ENCODE data around the gene PDIA4.
"Not testable (repeated sequence)": the region's sequence is repeated elsewhere in the genome, so short reads cannot be mapped to it uniquely, and the experiment has no call there.

PDIA4 gene

GRCh38 chr7:149028346-149029109, at the start of gene PDIA4:
Gene PDIA4 (minus strand): TSS chr7:149028505. CDS start chr7:149028408, 97 bp downstream.
- Mint-ChIP-seq H3K36me3 (ENCODE audit: low read depth) (peaks cover 15% of the 10 kb centered on the region), H3K27me3 (ENCODE audit: low read depth) (peaks cover 12% of the 10 kb centered on the region), H3K4me3 (peak within 1 kb of the TSS; percentile 95), H3K9me3 (no peaks in the 10 kb centered on the region), H3K4me1 (ENCODE audit: low read depth) (peaks cover 36% of the 10 kb centered on the region), H3K27ac (peak within 1 kb of the TSS; percentile 89)

GRCh38 chr7:149077594-149077993, 49.3 kb upstream of the PDIA4 start:
- Mint-ChIP-seq H3K4me3 (no peak overlapping the region), H3K27me3 (ENCODE audit: low read depth) (no peaks in the 10 kb centered on the region), H3K36me3 (ENCODE audit: low read depth) (peaks cover 9% of the 10 kb centered on the region), H3K9me3 (no peaks in the 10 kb centered on the region), H3K4me1 (ENCODE audit: low read depth) (peaks cover 2% of the 10 kb centered on the region), H3K27ac (no peak overlapping the region)

- H3K4me1 Mint-ChIP-seq (ENCODE audit: low read depth) = no peaks in the 10 kb centered on the region
- peaks cover 11% of the 10 kb centered on the region for H3K36me3 Mint-ChIP-seq (ENCODE audit: low read depth)
- no peak overlapping the region for H3K4me3 Mint-ChIP-seq
- H3K27me3 Mint-ChIP-seq (ENCODE audit: low read depth) = no peaks in the 10 kb centered on the region
- no peaks in the 10 kb centered on the region for H3K9me3 Mint-ChIP-seq
- H3K27ac Mint-ChIP-seq = no peak overlapping the region
Observed at GRCh38 chr7:149075286-149075685, 47.0 kb upstream of the PDIA4 start.

GRCh38 chr7:149074116-149074885, 46.0 kb upstream of the PDIA4 start:
- H3K4me3 Mint-ChIP-seq = no peak overlapping the region
- no peak overlapping the region for H3K27ac Mint-ChIP-seq
- no peaks in the 10 kb centered on the region for H3K27me3 Mint-ChIP-seq (ENCODE audit: low read depth)
- peaks cover 13% of the 10 kb centered on the region for H3K36me3 Mint-ChIP-seq (ENCODE audit: low read depth)
- no peaks in the 10 kb centered on the region for H3K9me3 Mint-ChIP-seq
- no peaks in the 10 kb centered on the region for H3K4me1 Mint-ChIP-seq (ENCODE audit: low read depth)

GRCh38 chr7:149072438-149072775, 44.1 kb upstream of the PDIA4 start:
- peaks cover 17% of the 10 kb centered on the region for H3K36me3 Mint-ChIP-seq (ENCODE audit: low read depth)
- no peaks in the 10 kb centered on the region for H3K27me3 Mint-ChIP-seq (ENCODE audit: low read depth)
- no peak overlapping the region for H3K4me3 Mint-ChIP-seq
- H3K9me3 Mint-ChIP-seq = no peaks in the 10 kb centered on the region
- no peaks in the 10 kb centered on the region for H3K4me1 Mint-ChIP-seq (ENCODE audit: low read depth)
- H3K27ac Mint-ChIP-seq = no peak overlapping the region

GRCh38 chr7:149071641-149072437, 43.5 kb upstream of the PDIA4 start:
- peaks cover 14% of the 10 kb centered on the region for H3K36me3 Mint-ChIP-seq (ENCODE audit: low read depth)
- H3K27me3 Mint-ChIP-seq (ENCODE audit: low read depth) = no peaks in the 10 kb centered on the region
- H3K4me3 Mint-ChIP-seq = peak overlapping the region; percentile 50
- H3K9me3 Mint-ChIP-seq = no peaks in the 10 kb centered on the region
- H3K4me1 Mint-ChIP-seq (ENCODE audit: low read depth) = no peaks in the 10 kb centered on the region
- no peak overlapping the region for H3K27ac Mint-ChIP-seq

GRCh38 chr7:149071182-149071635, 42.9 kb upstream of the PDIA4 start:
- Mint-ChIP-seq H3K4me3 (no peak overlapping the region), H3K36me3 (ENCODE audit: low read depth) (peaks cover 12% of the 10 kb centered on the region), H3K4me1 (ENCODE audit: low read depth) (no peaks in the 10 kb centered on the region), H3K27ac (no peak overlapping the region), H3K27me3 (ENCODE audit: low read depth) (no peaks in the 10 kb centered on the region), H3K9me3 (no peaks in the 10 kb centered on the region)

- H3K4me1 Mint-ChIP-seq (ENCODE audit: low read depth) = no peaks in the 10 kb centered on the region
- no peak overlapping the region for H3K4me3 Mint-ChIP-seq
- peaks cover 12% of the 10 kb centered on the region for H3K36me3 Mint-ChIP-seq (ENCODE audit: low read depth)
- no peaks in the 10 kb centered on the region for H3K9me3 Mint-ChIP-seq
- no peak overlapping the region for H3K27ac Mint-ChIP-seq
- no peaks in the 10 kb centered on the region for H3K27me3 Mint-ChIP-seq (ENCODE audit: low read depth)
Observed at GRCh38 chr7:149070372-149071125, 42.2 kb upstream of the PDIA4 start.

GRCh38 chr7:149067869-149068268, 39.6 kb upstream of the PDIA4 start:
- Mint-ChIP-seq H3K27me3 (ENCODE audit: low read depth) (no peaks in the 10 kb centered on the region), H3K36me3 (ENCODE audit: low read depth) (peaks cover 12% of the 10 kb centered on the region), H3K27ac (peak overlapping the region; percentile 39), H3K9me3 (no peaks in the 10 kb centered on the region), H3K4me1 (ENCODE audit: low read depth) (peaks cover 5% of the 10 kb centered on the region), H3K4me3 (peak overlapping the region; percentile 37)

GRCh38 chr7:149063476-149063875, 35.2 kb upstream of the PDIA4 start:
- H3K4me3 Mint-ChIP-seq = no peak overlapping the region
- H3K27ac Mint-ChIP-seq = no peak overlapping the region
- H3K36me3 Mint-ChIP-seq (ENCODE audit: low read depth) = peaks cover 4% of the 10 kb centered on the region

GRCh38 chr7:149062217-149062899, 34.1 kb upstream of the PDIA4 start:
- not testable (repeated sequence) for H3K9me3 Mint-ChIP-seq; H3K4me3 Mint-ChIP-seq; H3K4me1 Mint-ChIP-seq (ENCODE audit: low read depth); H3K27ac Mint-ChIP-seq; H3K27me3 Mint-ChIP-seq (ENCODE audit: low read depth); H3K36me3 Mint-ChIP-seq (ENCODE audit: low read depth)

More at GRCh38 chr7:149063476-149063875, 35.2 kb upstream of the PDIA4 start:
- no peaks in the 10 kb centered on the region for H3K27me3 Mint-ChIP-seq (ENCODE audit: low read depth)
- peaks cover 5% of the 10 kb centered on the region for H3K4me1 Mint-ChIP-seq (ENCODE audit: low read depth)
- H3K9me3 Mint-ChIP-seq = no peaks in the 10 kb centered on the region

GRCh38 chr7:149060156-149060555, 31.9 kb upstream of the PDIA4 start:
- no peaks in the 10 kb centered on the region for H3K27me3 Mint-ChIP-seq (ENCODE audit: low read depth)
- H3K9me3 Mint-ChIP-seq = no peaks in the 10 kb centered on the region
- H3K4me1 Mint-ChIP-seq (ENCODE audit: low read depth) = peaks cover 3% of the 10 kb centered on the region
- no peak overlapping the region for H3K27ac Mint-ChIP-seq
- H3K4me3 Mint-ChIP-seq = no peak overlapping the region
- no peaks in the 10 kb centered on the region for H3K36me3 Mint-ChIP-seq (ENCODE audit: low read depth)

GRCh38 chr7:149053885-149054284, 25.6 kb upstream of the PDIA4 start:
- Mint-ChIP-seq H3K27me3 (ENCODE audit: low read depth) (peaks cover 4% of the 10 kb centered on the region), H3K36me3 (ENCODE audit: low read depth) (no peaks in the 10 kb centered on the region), H3K4me3 (no peak overlapping the region), H3K4me1 (ENCODE audit: low read depth) (no peaks in the 10 kb centered on the region), H3K9me3 (no peaks in the 10 kb centered on the region), H3K27ac (no peak overlapping the region)

Data from T-helper 1 cell treated with Interleukin-12 subunit alpha and Interleukin-12 subunit beta and Interleukin-4 antibody, amounts not matched to agents 30 μg/mL and 1 μg/mL, for 36 hours (primary cell).